HCT116 (cell line): ENCODE data around the gene C2orf76. TPM values are rescaled to one million over a fixed set of nuclear protein-coding genes. Genes with fewer than 3 reads are reported as not detected.

ENCODE experiments used
- ATAC-seq: fragments of 200-7000 bp; cut with Tn5 transposase; 2 replicates; pipeline ENCODE4 v1.9.1; 2020; ENCODE audit warnings: mild to moderate bottlenecking, moderate library complexity
- BruUV-seq: library from RNA; stranded (reverse); fragments of 400-500 nt; replicated peaks from 2 replicates; lab custom pipeline; 2021; lab: Mats Ljungman, UMichigan
- CTCF ChIA-PET: fragments of 300-600 bp; sonication (Branson Sonifier 250); formaldehyde crosslinking; loops from one replicate; lab custom pipeline; 2021; ENCODE audit warnings: antibody characterized with exemption; lab: Charles Lee
- POLR2A ChIA-PET: fragments of 300-600, 350-600 bp; sonication (Branson Sonifier 250); formaldehyde crosslinking; loops from one replicate; lab custom pipeline; 2021; ENCODE audit warnings: antibody characterized with exemption; lab: Charles Lee
- RAD21 ChIA-PET, 2 experiments: fragments of 300-600 bp; sonication (Branson Sonifier 250); formaldehyde crosslinking; loops; one replicate each; lab custom pipeline; 2023; ENCODE audit warnings: low total read pairs in 2 of 2; ENCODE audit not compliant: uncharacterized antibody in 2 of 2, unreplicated experiment in 2 of 2, low non-redundant PET in 1 of 2; lab: Charles Lee
- DNase-seq: peaks from one replicate; pipeline ENCODE4 v3.0.0-alpha.2; 2010; ENCODE audit warnings: low read depth, low spot score
- H2AFZ ChIP-seq: fragments of 200-600 bp; shearing (Covaris generic), sonication (generic); 2 replicates; pipeline ENCODE4 v1.6.1; 2017; ENCODE audit warnings: low read depth, mixed run types, mixed read lengths, antibody characterized with exemption, low read length; ENCODE audit not compliant: poor library complexity, severe bottlenecking
- H3K27ac ChIP-seq: 2 replicates; pipeline ENCODE4 v1.5.1; 2012; ENCODE audit warnings: low read depth, low read length
- H3K27me3 ChIP-seq: fragments of 200-600 bp; sonication (generic); 2 replicates; pipeline ENCODE4 v1.6.1; 2016; ENCODE audit warnings: mixed run types, low read length, mixed read lengths; ENCODE audit not compliant: insufficient read depth
- H3K36me3 ChIP-seq, 2 experiments: fragments of 200-500 bp in 1 of 2; fragments of 200-600 bp in 1 of 2; sonication (Bioruptor generic) in 1 of 2; sonication (generic) in 1 of 2; 2 replicates each; pipeline versions ENCODE4 v1.5.1 to v1.6.1; 2014 to 2016; ENCODE audit warnings: low read length in 2 of 2, inconsistent platforms in 1 of 2, mixed read lengths in 1 of 2, mixed run types in 1 of 2; ENCODE audit not compliant: insufficient read depth in 2 of 2, control insufficient read depth in 1 of 2
- H3K4me1 ChIP-seq, 2 experiments: fragments of 200-600 bp in 1 of 2; sonication (generic) in 1 of 2; 2 replicates each; pipeline versions ENCODE4 v1.5.1 to v1.6.1; 2012 to 2017; ENCODE audit warnings: low read length in 2 of 2, inconsistent platforms in 1 of 2, mild to moderate bottlenecking in 1 of 2, mixed read lengths in 1 of 2, mixed run types in 1 of 2, moderate library complexity in 1 of 2; ENCODE audit not compliant: insufficient read depth in 2 of 2, control insufficient read depth in 1 of 2
- H3K4me2 ChIP-seq: fragments of 200-600 bp; sonication (generic); 2 replicates; pipeline ENCODE4 v1.6.1; 2017; ENCODE audit warnings: mixed run types, low read length, mixed read lengths
- H3K4me3 ChIP-seq, 2 experiments: fragments of 200-600 bp in 1 of 2; sonication (generic) in 1 of 2; replicated peaks in 1 of 2; 2 replicates each; pipeline ENCODE4 v1.5.1; 2011 to 2016; ENCODE audit warnings: low read length in 2 of 2, control low read depth in 1 of 2, low read depth in 1 of 2, mild to moderate bottlenecking in 1 of 2, mixed read lengths in 1 of 2, mixed run types in 1 of 2
- H3K79me2 ChIP-seq: fragments of 200-600 bp; sonication (generic); 2 replicates; pipeline ENCODE4 v1.6.1; 2017; ENCODE audit warnings: mild to moderate bottlenecking, mixed run types, low read length, moderate library complexity, mixed read lengths; ENCODE audit not compliant: insufficient read depth
- H3K9ac ChIP-seq: fragments of 200-600 bp; sonication (generic); 2 replicates; pipeline ENCODE4 v1.6.1; 2016; ENCODE audit warnings: low read length, mixed read lengths
- H3K9me2 ChIP-seq: fragments of 200-600 bp; sonication (generic), shearing (Covaris generic); 2 replicates; pipeline ENCODE4 v1.6.1; 2017; ENCODE audit warnings: mixed run types, mild to moderate bottlenecking, moderate library complexity; ENCODE audit not compliant: insufficient read depth
- H3K9me3 ChIP-seq, 2 experiments: fragments of 200-500 bp in 1 of 2; fragments of 200-600 bp in 1 of 2; sonication (Bioruptor generic) in 1 of 2; sonication (generic) in 1 of 2; 2 replicates each; pipeline ENCODE4 v1.6.1; 2014 to 2017; ENCODE audit warnings: low read length in 2 of 2, mixed read lengths in 2 of 2, inconsistent platforms in 1 of 2, low read depth in 1 of 2, mild to moderate bottlenecking in 1 of 2, mixed run types in 1 of 2, moderate library complexity in 1 of 2; ENCODE audit not compliant: control insufficient read depth in 1 of 2, insufficient read depth in 1 of 2
- H4K20me1 ChIP-seq: fragments of 200-600 bp; sonication (generic), shearing (Covaris generic); 2 replicates; pipeline ENCODE4 v1.6.1; 2017; ENCODE audit warnings: mixed run types, mild to moderate bottlenecking, moderate library complexity; ENCODE audit not compliant: insufficient read depth
- CBX3 ChIP-seq: IDR thresholded peaks from 2 replicates; pipeline ENCODE4 v1.6.1; 2012; ENCODE audit warnings: low read depth
- CEBPB ChIP-seq: IDR thresholded peaks from 2 replicates; pipeline ENCODE4 v1.6.1; 2012; ENCODE audit warnings: low read depth
- EGR1 ChIP-seq: IDR thresholded peaks from 2 replicates; pipeline ENCODE4 v1.6.1; 2012; ENCODE audit warnings: low read depth
- EZH2 ChIP-seq: fragments of 200-600 bp; sonication (generic); IDR thresholded peaks from 2 replicates; pipeline ENCODE4 v1.6.1; 2017; ENCODE audit warnings: antibody characterized with exemption, mixed run types
- EZH2phosphoT487 ChIP-seq: fragments of 200-600 bp; IDR thresholded peaks from 2 replicates; pipeline ENCODE4 v1.6.1; 2018; ENCODE audit warnings: antibody characterized with exemption, borderline replicate concordance
- FOSL1 ChIP-seq: IDR thresholded peaks from 2 replicates; pipeline ENCODE4 v1.6.1; 2012; ENCODE audit warnings: low read depth
- JUND ChIP-seq: IDR thresholded peaks from 2 replicates; pipeline ENCODE4 v1.6.1; 2012
- POLR2A ChIP-seq: IDR thresholded peaks from 2 replicates; pipeline ENCODE4 v1.7.0; 2011; ENCODE audit warnings: borderline replicate concordance; ENCODE audit not compliant: insufficient read depth, insufficient read length; ENCODE audit errors: extremely low read depth
- RAD21 ChIP-seq: IDR thresholded peaks from 2 replicates; pipeline ENCODE4 v1.6.1; 2012; ENCODE audit warnings: low read depth, mild to moderate bottlenecking
- SIN3A ChIP-seq: IDR thresholded peaks from 2 replicates; pipeline ENCODE4 v1.6.1; 2012; ENCODE audit warnings: low read depth
- SP1 ChIP-seq: IDR thresholded peaks from 2 replicates; pipeline ENCODE4 v1.6.1; 2012; ENCODE audit warnings: low read depth
- SRF ChIP-seq: IDR thresholded peaks from 2 replicates; pipeline ENCODE4 v1.6.1; 2012; ENCODE audit warnings: low read depth
- YY1 ChIP-seq: IDR thresholded peaks from 2 replicates; pipeline ENCODE4 v1.6.1; 2011; ENCODE audit warnings: low read length, low read depth, moderate library complexity, mild to moderate bottlenecking; ENCODE audit not compliant: insufficient replicate concordance; ENCODE audit errors: extremely low read depth
- ZFX ChIP-seq: fragments of 450-650 bp; IDR thresholded peaks from 2 replicates; pipeline ENCODE4 v1.6.1; 2017
- intact Hi-C: fragments of 100-400 bp; cut with micrococcal nuclease; formaldehyde crosslinking; loops from 2 replicates; pipeline ENCODE4 v1.10.0; 2022
- total RNA-seq: library from RNA; stranded (reverse); gene quantifications from one replicate; pipeline ENCODE4 v1.2.1, GENCODE V29; 2021; ENCODE audit not compliant: unreplicated experiment
- TF ChIP-seq, protein P1 (sequence below), 3 experiments: fragments of 200-600 bp in 1 of 3; sonication (generic) in 1 of 3; IDR thresholded peaks in 2 of 3; conservative IDR thresholded peaks in 1 of 3; 2 replicates each; pipeline ENCODE4 v1.5.1; 2012 to 2017; ENCODE audit warnings: low read depth in 2 of 3, low read length in 2 of 3, antibody characterized with exemption in 1 of 3, borderline replicate concordance in 1 of 3, control low read depth in 1 of 3, mild to moderate bottlenecking in 1 of 3, mixed read lengths in 1 of 3, mixed run types in 1 of 3, moderate library complexity in 1 of 3; ENCODE audit not compliant: insufficient read depth in 1 of 3
- TF ChIP-seq, protein P2 (sequence below): IDR thresholded peaks from 2 replicates; pipeline ENCODE4 v1.6.1; 2012; ENCODE audit warnings: low read depth
- TF ChIP-seq, protein P3 (sequence below): IDR thresholded peaks from 2 replicates; pipeline ENCODE4 v1.6.1; 2012
- TF ChIP-seq, protein P4 (sequence below): IDR thresholded peaks from 2 replicates; pipeline ENCODE4 v1.6.1; 2012
- TF ChIP-seq, protein P5 (sequence below): IDR thresholded peaks from 2 replicates; pipeline ENCODE4 v1.6.1; 2011; ENCODE audit warnings: mild to moderate bottlenecking, low read length, moderate library complexity; ENCODE audit not compliant: insufficient replicate concordance; ENCODE audit errors: extremely low read depth

Gene C2orf76
- total RNA-seq, 1 experiment from 2014 or later = 10.5 TPM

DNA sequence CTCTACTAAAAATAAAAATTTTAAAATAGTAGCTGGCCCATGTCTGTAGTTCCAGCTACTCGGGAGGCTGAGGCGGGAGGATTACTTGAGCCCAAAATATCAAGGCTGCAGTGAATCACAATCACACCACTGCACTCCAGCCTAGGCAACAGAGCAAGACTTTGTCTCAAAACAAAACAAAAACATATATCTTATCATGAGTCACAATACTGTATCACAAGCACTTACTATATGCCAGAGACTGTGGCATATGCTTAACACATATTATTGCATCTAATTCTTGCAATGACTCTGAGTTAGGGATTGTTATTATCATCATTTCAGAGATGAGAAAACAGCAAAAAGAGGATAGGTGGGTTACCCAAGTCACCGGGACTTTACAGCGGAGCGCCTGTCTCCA lies 35.5 kb upstream of the C2orf76 start:
- BruUV-seq = no TSS peak
- H3K9me2 ChIP-seq = no peaks in the 10 kb centered on the region
- H3K9me3 ChIP-seq = no peaks in the 10 kb centered on the region
- peaks cover 3 to 13% of the 10 kb centered on the region in 2 experiments; a peak in 3 of 4 replicates for H3K4me1 ChIP-seq
- ChIA-PET POLR2A (no interaction called here), CTCF (no interaction called here), RAD21 (no interaction called here)
- no peak overlapping the region for H3K4me3 ChIP-seq
- H3K27me3 ChIP-seq = no peaks in the 10 kb centered on the region
- H3K79me2 ChIP-seq = no peaks in the 10 kb centered on the region
- no peak overlapping the region for H3K9ac ChIP-seq
- intact Hi-C loops = no loop called here
- no peaks in the 10 kb centered on the region for H3K36me3 ChIP-seq
- DNase-seq (no peak), ATAC-seq (no peak)
- H3K4me2 ChIP-seq = no peak overlapping the region
- H4K20me1 ChIP-seq = no peaks in the 10 kb centered on the region
- no peak overlapping the region for H2AFZ ChIP-seq
- H3K27ac ChIP-seq = no peak overlapping the region
- TF ChIP-seq, protein P1, sequence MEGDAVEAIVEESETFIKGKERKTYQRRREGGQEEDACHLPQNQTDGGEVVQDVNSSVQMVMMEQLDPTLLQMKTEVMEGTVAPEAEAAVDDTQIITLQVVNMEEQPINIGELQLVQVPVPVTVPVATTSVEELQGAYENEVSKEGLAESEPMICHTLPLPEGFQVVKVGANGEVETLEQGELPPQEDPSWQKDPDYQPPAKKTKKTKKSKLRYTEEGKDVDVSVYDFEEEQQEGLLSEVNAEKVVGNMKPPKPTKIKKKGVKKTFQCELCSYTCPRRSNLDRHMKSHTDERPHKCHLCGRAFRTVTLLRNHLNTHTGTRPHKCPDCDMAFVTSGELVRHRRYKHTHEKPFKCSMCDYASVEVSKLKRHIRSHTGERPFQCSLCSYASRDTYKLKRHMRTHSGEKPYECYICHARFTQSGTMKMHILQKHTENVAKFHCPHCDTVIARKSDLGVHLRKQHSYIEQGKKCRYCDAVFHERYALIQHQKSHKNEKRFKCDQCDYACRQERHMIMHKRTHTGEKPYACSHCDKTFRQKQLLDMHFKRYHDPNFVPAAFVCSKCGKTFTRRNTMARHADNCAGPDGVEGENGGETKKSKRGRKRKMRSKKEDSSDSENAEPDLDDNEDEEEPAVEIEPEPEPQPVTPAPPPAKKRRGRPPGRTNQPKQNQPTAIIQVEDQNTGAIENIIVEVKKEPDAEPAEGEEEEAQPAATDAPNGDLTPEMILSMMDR (IDR thresholded peaks at IDR 0.05 in 2 of 3, conservative IDR thresholded peaks at IDR 0.05 in 1 of 3; ENCODE audit: borderline replicate concordance in 1 of 3, insufficient read depth in 1 of 3, low read depth in 2 of 3, low read length in 2 of 3) = no peak
- TF ChIP-seq SRF (no peak), CBX3 (no peak), JUND (no peak), EZH2 (no peak), POLR2A (no peak), ZFX (no peak), RAD21 (no peak), EGR1 (no peak), EZH2phosphoT487 (no peak), CEBPB (no peak), SIN3A (no peak), FOSL1 (no peak), SP1 (no peak), YY1 (no peak)
- TF ChIP-seq, protein P2, sequence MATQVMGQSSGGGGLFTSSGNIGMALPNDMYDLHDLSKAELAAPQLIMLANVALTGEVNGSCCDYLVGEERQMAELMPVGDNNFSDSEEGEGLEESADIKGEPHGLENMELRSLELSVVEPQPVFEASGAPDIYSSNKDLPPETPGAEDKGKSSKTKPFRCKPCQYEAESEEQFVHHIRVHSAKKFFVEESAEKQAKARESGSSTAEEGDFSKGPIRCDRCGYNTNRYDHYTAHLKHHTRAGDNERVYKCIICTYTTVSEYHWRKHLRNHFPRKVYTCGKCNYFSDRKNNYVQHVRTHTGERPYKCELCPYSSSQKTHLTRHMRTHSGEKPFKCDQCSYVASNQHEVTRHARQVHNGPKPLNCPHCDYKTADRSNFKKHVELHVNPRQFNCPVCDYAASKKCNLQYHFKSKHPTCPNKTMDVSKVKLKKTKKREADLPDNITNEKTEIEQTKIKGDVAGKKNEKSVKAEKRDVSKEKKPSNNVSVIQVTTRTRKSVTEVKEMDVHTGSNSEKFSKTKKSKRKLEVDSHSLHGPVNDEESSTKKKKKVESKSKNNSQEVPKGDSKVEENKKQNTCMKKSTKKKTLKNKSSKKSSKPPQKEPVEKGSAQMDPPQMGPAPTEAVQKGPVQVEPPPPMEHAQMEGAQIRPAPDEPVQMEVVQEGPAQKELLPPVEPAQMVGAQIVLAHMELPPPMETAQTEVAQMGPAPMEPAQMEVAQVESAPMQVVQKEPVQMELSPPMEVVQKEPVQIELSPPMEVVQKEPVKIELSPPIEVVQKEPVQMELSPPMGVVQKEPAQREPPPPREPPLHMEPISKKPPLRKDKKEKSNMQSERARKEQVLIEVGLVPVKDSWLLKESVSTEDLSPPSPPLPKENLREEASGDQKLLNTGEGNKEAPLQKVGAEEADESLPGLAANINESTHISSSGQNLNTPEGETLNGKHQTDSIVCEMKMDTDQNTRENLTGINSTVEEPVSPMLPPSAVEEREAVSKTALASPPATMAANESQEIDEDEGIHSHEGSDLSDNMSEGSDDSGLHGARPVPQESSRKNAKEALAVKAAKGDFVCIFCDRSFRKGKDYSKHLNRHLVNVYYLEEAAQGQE = no peak
- TF ChIP-seq, protein P3, sequence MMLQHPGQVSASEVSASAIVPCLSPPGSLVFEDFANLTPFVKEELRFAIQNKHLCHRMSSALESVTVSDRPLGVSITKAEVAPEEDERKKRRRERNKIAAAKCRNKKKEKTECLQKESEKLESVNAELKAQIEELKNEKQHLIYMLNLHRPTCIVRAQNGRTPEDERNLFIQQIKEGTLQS = no peak
- TF ChIP-seq, protein P4, sequence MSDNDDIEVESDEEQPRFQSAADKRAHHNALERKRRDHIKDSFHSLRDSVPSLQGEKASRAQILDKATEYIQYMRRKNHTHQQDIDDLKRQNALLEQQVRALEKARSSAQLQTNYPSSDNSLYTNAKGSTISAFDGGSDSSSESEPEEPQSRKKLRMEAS = no peak
- TF ChIP-seq, protein P5, sequence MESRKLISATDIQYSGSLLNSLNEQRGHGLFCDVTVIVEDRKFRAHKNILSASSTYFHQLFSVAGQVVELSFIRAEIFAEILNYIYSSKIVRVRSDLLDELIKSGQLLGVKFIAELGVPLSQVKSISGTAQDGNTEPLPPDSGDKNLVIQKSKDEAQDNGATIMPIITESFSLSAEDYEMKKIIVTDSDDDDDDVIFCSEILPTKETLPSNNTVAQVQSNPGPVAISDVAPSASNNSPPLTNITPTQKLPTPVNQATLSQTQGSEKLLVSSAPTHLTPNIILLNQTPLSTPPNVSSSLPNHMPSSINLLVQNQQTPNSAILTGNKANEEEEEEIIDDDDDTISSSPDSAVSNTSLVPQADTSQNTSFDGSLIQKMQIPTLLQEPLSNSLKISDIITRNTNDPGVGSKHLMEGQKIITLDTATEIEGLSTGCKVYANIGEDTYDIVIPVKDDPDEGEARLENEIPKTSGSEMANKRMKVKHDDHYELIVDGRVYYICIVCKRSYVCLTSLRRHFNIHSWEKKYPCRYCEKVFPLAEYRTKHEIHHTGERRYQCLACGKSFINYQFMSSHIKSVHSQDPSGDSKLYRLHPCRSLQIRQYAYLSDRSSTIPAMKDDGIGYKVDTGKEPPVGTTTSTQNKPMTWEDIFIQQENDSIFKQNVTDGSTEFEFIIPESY = no peak
- TF ChIP-seq, all 23 proteins: peak for 0
